Bronchial epithelial cell (primary cell): ENCODE measurements around the gene DTNBP1. TPM values are rescaled to one million over a fixed set of nuclear protein-coding genes. Genes with fewer than 3 reads are reported as not detected.

Source experiments
- DNase-seq: peaks from one replicate; pipeline ENCODE4 v3.0.0-alpha.2; 2010; ENCODE audit warnings: low read depth
- FAIRE-seq: peaks from 2 replicates; lab custom pipeline; 2011; peaks lifted over from hg19 to GRCh38; lab: Jason Lieb, UNC
- H3K27me3 ChIP-seq: 2 replicates; pipeline ENCODE4 v1.5.1; 2011; ENCODE audit warnings: low read length; ENCODE audit not compliant: control insufficient read depth, insufficient read depth
- H3K36me3 ChIP-seq: 2 replicates; pipeline ENCODE4 v1.5.1; 2011; ENCODE audit warnings: low read length; ENCODE audit not compliant: control insufficient read depth, insufficient read depth
- H3K4me3 ChIP-seq: 2 replicates; pipeline ENCODE4 v1.5.1; 2011; ENCODE audit warnings: mild to moderate bottlenecking, low read depth, low read length, control low read depth
- CTCF ChIP-seq: IDR thresholded peaks from 2 replicates; pipeline ENCODE4 v1.5.1; 2011; ENCODE audit warnings: mild to moderate bottlenecking, moderate library complexity, low read length, control low read depth, inconsistent platforms; ENCODE audit not compliant: insufficient read depth, severe bottlenecking
- total RNA-seq: library from RNA; depleted of rRNA; stranded (reverse); fragments of >200 nt; gene quantifications from 2 replicates; pipeline ENCODE4 v1.2.1, GENCODE V29; 2014

DTNBP1 gene
- total RNA-seq, 1 donor from 2014 or later: 6.3 TPM

DNA sequence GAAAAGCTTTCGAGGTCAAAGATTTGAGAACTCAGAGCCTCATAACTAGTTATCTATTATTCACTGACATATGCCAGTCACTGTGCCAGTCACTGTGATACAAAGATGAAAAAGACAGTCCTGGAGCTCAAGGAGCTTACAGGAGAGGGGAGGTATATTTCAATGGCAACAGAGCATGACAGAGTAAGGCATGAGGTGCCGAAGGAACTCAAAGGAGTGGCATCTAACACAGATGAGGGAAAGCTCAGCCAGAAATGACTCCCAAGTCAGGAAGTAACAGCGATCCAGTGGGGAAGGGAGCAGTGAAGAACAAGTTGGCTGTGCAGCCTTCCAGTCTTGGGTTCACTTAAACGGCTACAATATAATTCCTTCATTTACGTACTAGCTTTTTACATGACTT is 46.6 kb downstream of the DTNBP1 start:
- DNase-seq (peak; percentile 29), FAIRE-seq (peak; percentile 50)
- TF ChIP-seq CTCF: no peak

GRCh38 chr6:15615802-15616201 is 47.0 kb downstream of the DTNBP1 start:
- DNase-seq (peak; percentile 40), FAIRE-seq (peak; percentile 81)
- Histone ChIP-seq H3K4me3 (no peak overlapping the region), H3K27me3 (no peaks in the 10 kb centered on the region), H3K36me3 (no peaks in the 10 kb centered on the region)
- TF ChIP-seq CTCF: no peak

More for the DNA sequence above, 46.6 kb downstream of the DTNBP1 start:
- Histone ChIP-seq H3K27me3 (no peaks in the 10 kb centered on the region), H3K4me3 (no peak overlapping the region), H3K36me3 (no peaks in the 10 kb centered on the region)

DNA sequence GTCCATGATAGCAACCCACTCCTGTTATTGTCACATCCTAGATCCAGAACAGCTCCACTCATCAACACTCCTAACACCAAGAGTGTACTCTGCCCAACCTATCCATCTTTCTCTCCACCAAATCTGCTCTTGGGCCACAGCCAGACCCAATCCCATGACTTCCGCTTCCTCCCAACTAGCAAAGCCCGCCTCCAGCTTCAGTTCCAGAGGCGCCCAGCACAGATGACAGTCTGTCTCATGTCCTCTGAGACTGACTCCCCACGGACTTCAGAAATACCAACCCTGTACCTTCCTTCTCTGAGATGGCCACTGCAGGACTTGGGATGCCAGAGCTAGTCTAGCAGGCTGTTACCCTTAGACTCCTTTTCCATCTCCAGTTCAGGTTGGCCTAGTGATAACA is 48.6 kb downstream of the DTNBP1 start:
- H3K27me3 ChIP-seq: no peaks in the 10 kb centered on the region
- DNase-seq (no peak), FAIRE-seq (no peak)
- TF ChIP-seq CTCF: no peak
- H3K36me3 ChIP-seq: no peaks in the 10 kb centered on the region
- no peak overlapping the region for H3K4me3 ChIP-seq

DNA sequence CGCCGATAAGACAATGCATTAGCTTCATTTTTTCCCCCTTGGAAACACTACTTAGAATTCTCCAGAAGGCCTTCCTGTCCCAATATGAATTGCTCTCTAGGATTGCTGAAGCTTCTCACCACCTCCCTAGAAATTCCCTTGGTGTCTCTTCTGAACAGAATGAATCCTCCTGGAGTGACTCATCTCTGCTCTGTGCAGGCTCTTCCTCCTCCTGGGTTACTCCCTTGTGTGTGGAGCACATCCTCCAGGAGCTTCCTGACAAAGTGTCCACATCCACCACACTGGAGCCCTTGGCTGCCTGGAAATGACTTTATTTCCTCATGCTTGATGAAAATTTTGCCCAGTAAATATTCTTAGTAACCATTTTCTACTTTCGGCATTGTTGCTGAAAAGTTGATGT is 54.4 kb downstream of the DTNBP1 start:
- H3K36me3 ChIP-seq: no peaks in the 10 kb centered on the region
- DNase-seq (peak; percentile 85), FAIRE-seq (no peak)
- H3K27me3 ChIP-seq: no peaks in the 10 kb centered on the region
- no peak overlapping the region for H3K4me3 ChIP-seq
- no peak for TF ChIP-seq CTCF

- DNase-seq (no peak), FAIRE-seq (no peak)
- no peaks in the 10 kb centered on the region for H3K36me3 ChIP-seq
- no peak overlapping the region for H3K4me3 ChIP-seq
- TF ChIP-seq CTCF: no peak
- H3K27me3 ChIP-seq: no peaks in the 10 kb centered on the region
These were observed 55.2 kb downstream of the DTNBP1 start for GRCh38 chr6:15607603-15608002.

DNA sequence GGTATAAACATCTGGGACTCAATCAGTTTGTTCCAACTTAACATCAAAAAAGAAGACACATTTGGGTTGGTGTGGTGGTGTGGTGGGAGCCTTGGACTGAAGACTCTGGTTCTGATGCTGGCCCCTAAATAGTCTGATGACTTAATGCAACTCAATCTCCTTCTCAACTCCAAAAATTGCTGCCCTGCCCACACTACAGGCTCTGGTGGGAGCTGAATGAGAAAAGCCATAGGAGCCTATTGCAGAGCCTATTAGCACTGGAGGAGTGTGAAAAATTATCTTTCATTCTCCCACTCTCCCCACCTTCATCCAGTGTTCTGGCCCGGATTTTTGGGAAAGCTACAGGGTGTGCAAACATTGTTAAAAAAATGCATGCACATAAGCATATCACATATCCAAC is 56.5 kb downstream of the DTNBP1 start:
- DNase-seq: no peak
- Histone ChIP-seq H3K36me3 (no peaks in the 10 kb centered on the region), H3K4me3 (no peak overlapping the region), H3K27me3 (no peaks in the 10 kb centered on the region)
- no peak for FAIRE-seq
- no peak for TF ChIP-seq CTCF
